Testis (tissue), 3 donors: ENCODE results near the gene OTOR. TPM values are rescaled to one million over a fixed set of nuclear protein-coding genes. Genes with fewer than 3 reads are reported as not detected.
A peak's percentile ranks its signal among the peaks of the same experiment; 100 is the strongest.

ENCODE experiments used
- DNase-seq: peaks from one replicate; pipeline ENCODE4 v3.0.0-alpha.2; 2019
- H3K27ac ChIP-seq, 2 donors: fragments of 200-600 bp; sonication (generic); one replicate each; pipeline ENCODE4 v1.5.1; 2019
- H3K27me3 ChIP-seq: fragments of 200-600 bp; sonication (generic); one replicate; pipeline ENCODE4 v1.5.1; 2019
- H3K36me3 ChIP-seq: fragments of 200-600 bp; sonication (generic); one replicate; pipeline ENCODE4 v1.5.1; 2017; ENCODE audit warnings: low read depth; ENCODE audit errors: missing control alignments
- H3K4me1 ChIP-seq: fragments of 200-600 bp; sonication (generic); one replicate; pipeline ENCODE4 v1.5.1; 2019
- H3K4me3 ChIP-seq, 2 donors: fragments of 200-600 bp; sonication (generic); one replicate each; pipeline ENCODE4 v1.5.1; 2017 to 2019
- H3K9me3 ChIP-seq: fragments of 200-600 bp; sonication (generic); one replicate; pipeline ENCODE4 v1.5.1; 2017
- CTCF ChIP-seq, 3 experiments: fragments of 450-650 bp in 2 of 3; fragments of 200-600 bp in 1 of 3; sonication (generic) in 1 of 3; IDR thresholded peaks; one replicate each; pipeline ENCODE4 v1.5.1; 2016 to 2019; ENCODE audit warnings: antibody characterized with exemption in 3 of 3, mild to moderate bottlenecking in 2 of 3, moderate library complexity in 1 of 3
- POLR2A ChIP-seq: fragments of 450-650 bp; IDR thresholded peaks from one replicate; pipeline ENCODE4 v1.6.1; 2017; ENCODE audit warnings: antibody characterized with exemption, mild to moderate bottlenecking, moderate library complexity
- WGBS, 2 donors: methylation state at CpG; one replicate each; pipeline ENCODE4 v1.1.5; 2018; 5-methylcytosine and 5-hydroxymethylcytosine counted together
- intact Hi-C: fragments of 100-400 bp; cut with DNase I; formaldehyde crosslinking; loops from one replicate; pipeline ENCODE4 v1.15.1; 2023; ENCODE audit warnings: low total_unique reads
- polyA plus RNA-seq: library from polyadenylated mRNA; stranded (reverse); fragments of 350-450 nt; fragmentation: Illumina TruSeq; extraction: RNeasy Lipid Tissue Mini Kit (QIAGEN cat#74804); gene quantifications from one replicate; pipeline ENCODE4 v1.2.3, GENCODE V29; 2014; ENCODE audit warnings: low read depth, low replicate concordance; ENCODE audit not compliant: insufficient read depth
- total RNA-seq, 2 donors: library from RNA; depleted of rRNA; stranded (reverse); fragments of >200 nt; gene quantifications; one replicate each; pipeline ENCODE4 v1.2.3, GENCODE V29; 2016

Gene OTOR
- total and polyA plus RNA-seq, 3 donors from 2014 or later, result not detected

GRCh38 chr20:16729565-16730460 is 18.3 kb upstream of the OTOR start, which contains the start of gene SNRPB2:
Gene SNRPB2 (plus strand): TSS chr20:16730026. CDS start chr20:16731703, 1,677 bp downstream.
- TF ChIP-seq POLR2A (no peak), CTCF (IDR thresholded peaks at IDR 0.05) (no peak)
- no peaks in the 10 kb centered on the region for H3K27me3 ChIP-seq
- H3K9me3 ChIP-seq, result no peaks in the 10 kb centered on the region
- WGBS, 2 donors, result 2 to 3% methylated on average over 55 to 57 of the region's 57 CpGs
- intact Hi-C loops, result no loop called here
- peak within 1 kb of the TSS; percentile 89 to 98 for H3K4me3 ChIP-seq
- H3K4me1 ChIP-seq, result peaks cover 12% of the 10 kb centered on the region
- DNase-seq, result peak; percentile 99
- H3K27ac ChIP-seq, result peak within 1 kb of the TSS; percentile 85 to 87
- H3K36me3 ChIP-seq, result no peaks in the 10 kb centered on the region

GRCh38 chr20:16732506-16733152 is 15.5 kb upstream of the OTOR start:
- no peak for DNase-seq
- Histone ChIP-seq H3K9me3 (no peaks in the 10 kb centered on the region), H3K36me3 (no peaks in the 10 kb centered on the region), H3K27ac (no peak overlapping the region), H3K4me1 (peaks cover 12% of the 10 kb centered on the region), H3K27me3 (no peaks in the 10 kb centered on the region), H3K4me3 (no peak overlapping the region)
- TF ChIP-seq POLR2A, result no peak
- TF ChIP-seq CTCF (IDR thresholded peaks at IDR 0.05), result no peak
- WGBS, 2 donors, result 81 to 90% methylated on average over 4 of the region's 4 CpGs
- intact Hi-C loops, result no loop called here

- intact Hi-C loops, result no loop called here
- Histone ChIP-seq H3K4me1 (no peaks in the 10 kb centered on the region), H3K27me3 (no peaks in the 10 kb centered on the region), H3K9me3 (no peaks in the 10 kb centered on the region), H3K36me3 (no peaks in the 10 kb centered on the region), H3K27ac (no peak overlapping the region), H3K4me3 (no peak overlapping the region)
- TF ChIP-seq POLR2A (no peak), CTCF (IDR thresholded peaks at IDR 0.05) (no peak)
- WGBS, 2 donors, result 83 to 86% methylated on average over 6 of the region's 6 CpGs
- no peak for DNase-seq
Measured at GRCh38 chr20:16740365-16741072, 7.6 kb upstream of the OTOR start.

- intact Hi-C loops, result no loop called here
- no peak for DNase-seq
- WGBS, 2 donors, result 89 to 91% methylated on average over 3 of the region's 3 CpGs
Measured at GRCh38 chr20:16744178-16744807, 3.9 kb upstream of the OTOR start.

More at GRCh38 chr20:16744178-16744807, 3.9 kb upstream of the OTOR start:
- Histone ChIP-seq H3K27ac (no peak overlapping the region), H3K36me3 (no peaks in the 10 kb centered on the region), H3K27me3 (no peaks in the 10 kb centered on the region), H3K4me1 (no peaks in the 10 kb centered on the region), H3K9me3 (no peaks in the 10 kb centered on the region), H3K4me3 (no peak overlapping the region)
- no peak for TF ChIP-seq CTCF (IDR thresholded peaks at IDR 0.05)
- TF ChIP-seq POLR2A, result no peak
